Measurements from ENCODE around the gene EHD2. TPM values are rescaled to one million over a fixed set of nuclear protein-coding genes. Genes with fewer than 3 reads are reported as not detected.

EHD2 gene
- polyA plus RNA-seq, 1 donor (not counting 4 experiments of a cell fraction or from before 2014, with no cell fraction given), result 23.7 TPM

DNA sequence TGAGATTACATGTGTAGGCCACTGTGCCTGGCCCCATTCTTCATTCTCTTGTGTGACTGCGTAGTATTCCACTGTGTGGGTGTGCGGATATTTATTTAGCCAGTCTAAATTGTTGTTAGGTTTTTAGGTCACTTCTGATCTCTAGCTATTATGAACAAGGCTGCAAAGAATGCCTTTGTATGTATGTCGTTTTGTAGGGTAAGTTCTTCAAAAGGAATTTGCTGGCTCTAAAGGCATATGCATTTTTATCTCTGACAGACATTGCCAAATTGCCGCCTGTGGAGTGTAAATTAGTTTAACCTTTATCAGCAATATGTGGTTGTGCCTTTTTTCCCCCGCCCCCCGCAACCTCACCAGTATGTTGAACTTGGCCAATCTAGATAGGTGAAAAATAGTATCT is 30.3 kb upstream of the EHD2 start:
- Histone ChIP-seq H2AFZ (ENCODE audit: control insufficient read depth, low read length) (no peak overlapping the region), H4K20me1 (ENCODE audit: control insufficient read depth, extremely low read depth, insufficient read depth, low read length) (no peaks in the 10 kb centered on the region), H3K36me3 (ENCODE audit: control insufficient read depth in 2 of 2, extremely low read depth in 1 of 2, insufficient read depth in 2 of 2, low read length in 2 of 2) (peaks cover 3% of the 10 kb centered on the region in 2 experiments), H3K4me3 (ENCODE audit: control insufficient read depth in 2 of 3, extremely low read depth in 1 of 3, insufficient read depth in 2 of 3, low read depth in 1 of 3, low read length in 3 of 3) (no peak overlapping the region), H3K9me3 (ENCODE audit: control insufficient read depth, low read depth, low read length) (no peaks in the 10 kb centered on the region), H3K79me2 (ENCODE audit: control insufficient read depth, insufficient read depth, low read length) (no peaks in the 10 kb centered on the region), H3K27ac (ENCODE audit: control insufficient read depth, insufficient read depth, low read length) (no peak overlapping the region), H3K4me1 (ENCODE audit: control insufficient read depth, extremely low read depth, insufficient read depth, low read length) (no peaks in the 10 kb centered on the region), H3K4me2 (ENCODE audit: control insufficient read depth, extremely low read depth, insufficient read depth, low read depth, low read length) (no peak overlapping the region), H3K9ac (ENCODE audit: control insufficient read depth, extremely low read depth, insufficient read depth, low read length) (no peak overlapping the region), H3K9me1 (ENCODE audit: control insufficient read depth, extremely low read depth, insufficient read depth, low read length) (no peaks in the 10 kb centered on the region), H3K27me3 (ENCODE audit: control insufficient read depth, extremely low read depth, insufficient read depth, low read length) (no peaks in the 10 kb centered on the region)
- no peak for FAIRE-seq
- TF ChIP-seq, protein P1, sequence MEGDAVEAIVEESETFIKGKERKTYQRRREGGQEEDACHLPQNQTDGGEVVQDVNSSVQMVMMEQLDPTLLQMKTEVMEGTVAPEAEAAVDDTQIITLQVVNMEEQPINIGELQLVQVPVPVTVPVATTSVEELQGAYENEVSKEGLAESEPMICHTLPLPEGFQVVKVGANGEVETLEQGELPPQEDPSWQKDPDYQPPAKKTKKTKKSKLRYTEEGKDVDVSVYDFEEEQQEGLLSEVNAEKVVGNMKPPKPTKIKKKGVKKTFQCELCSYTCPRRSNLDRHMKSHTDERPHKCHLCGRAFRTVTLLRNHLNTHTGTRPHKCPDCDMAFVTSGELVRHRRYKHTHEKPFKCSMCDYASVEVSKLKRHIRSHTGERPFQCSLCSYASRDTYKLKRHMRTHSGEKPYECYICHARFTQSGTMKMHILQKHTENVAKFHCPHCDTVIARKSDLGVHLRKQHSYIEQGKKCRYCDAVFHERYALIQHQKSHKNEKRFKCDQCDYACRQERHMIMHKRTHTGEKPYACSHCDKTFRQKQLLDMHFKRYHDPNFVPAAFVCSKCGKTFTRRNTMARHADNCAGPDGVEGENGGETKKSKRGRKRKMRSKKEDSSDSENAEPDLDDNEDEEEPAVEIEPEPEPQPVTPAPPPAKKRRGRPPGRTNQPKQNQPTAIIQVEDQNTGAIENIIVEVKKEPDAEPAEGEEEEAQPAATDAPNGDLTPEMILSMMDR (optimal IDR thresholded peaks at IDR 0.05 in 1 of 3, IDR thresholded peaks at IDR 0.05 in 1 of 3, conservative IDR thresholded peaks at IDR 0.05 in 1 of 3; ENCODE audit: extremely low read depth in 1 of 3, insufficient read depth in 2 of 3, low read length in 3 of 3), result no peak
- dilution Hi-C loops (cut with MboI; ENCODE audit: extremely low pct_ligation_motif_present, low sequenced_read_pairs), result no loop called here
- no peak for DNase-seq (ENCODE audit: low read depth, low spot score)

DNA sequence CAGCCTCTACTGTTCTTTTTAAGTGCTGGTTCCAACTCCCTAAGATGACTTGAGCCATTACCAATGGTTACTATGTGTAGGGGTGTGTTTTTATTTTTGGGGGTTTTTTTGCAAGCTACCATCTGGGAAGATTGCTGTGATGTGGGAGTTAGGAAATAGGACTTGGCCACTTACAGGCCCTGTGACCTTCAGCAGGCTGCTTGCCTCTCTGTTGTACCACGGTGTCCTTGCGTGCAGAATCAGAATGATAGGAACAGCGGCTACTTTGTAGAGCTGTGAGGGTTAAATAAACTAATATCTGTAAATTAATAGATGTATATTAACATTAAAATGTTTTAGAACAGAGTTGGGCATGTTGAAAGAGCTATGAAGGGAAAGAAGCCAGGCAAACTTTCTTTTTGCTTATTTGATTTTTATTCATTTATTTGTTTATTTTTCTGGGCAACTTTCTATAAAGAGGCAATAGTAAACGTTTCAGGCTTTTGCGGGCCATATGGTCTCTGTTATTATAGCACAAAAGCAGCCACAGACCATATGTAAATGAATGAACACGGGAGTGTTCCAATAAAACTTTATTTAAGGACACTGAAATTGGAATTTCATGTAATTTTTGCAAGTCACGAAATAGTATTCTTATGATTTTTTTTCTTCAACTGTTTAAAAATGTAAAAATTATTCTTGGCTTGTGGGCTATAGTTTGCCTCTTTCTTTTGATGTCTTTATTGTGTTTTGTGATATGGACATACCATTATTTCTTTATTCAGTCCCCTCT is 26.4 kb upstream of the EHD2 start:
- H3K9me3 ChIP-seq (ENCODE audit: control insufficient read depth, low read depth, low read length), result no peaks in the 10 kb centered on the region
- no peaks in the 10 kb centered on the region for H3K79me2 ChIP-seq (ENCODE audit: control insufficient read depth, insufficient read depth, low read length)
- dilution Hi-C loops (cut with MboI; ENCODE audit: extremely low pct_ligation_motif_present, low sequenced_read_pairs), result no loop called here
- TF ChIP-seq, protein P1 (optimal IDR thresholded peaks at IDR 0.05 in 1 of 3, IDR thresholded peaks at IDR 0.05 in 1 of 3, conservative IDR thresholded peaks at IDR 0.05 in 1 of 3; ENCODE audit: extremely low read depth in 1 of 3, insufficient read depth in 2 of 3, low read length in 3 of 3), result no peak
- no peaks in the 10 kb centered on the region for H3K9me1 ChIP-seq (ENCODE audit: control insufficient read depth, extremely low read depth, insufficient read depth, low read length)
- no peak overlapping the region for H3K9ac ChIP-seq (ENCODE audit: control insufficient read depth, extremely low read depth, insufficient read depth, low read length)
- H3K36me3 ChIP-seq (ENCODE audit: control insufficient read depth in 2 of 2, extremely low read depth in 1 of 2, insufficient read depth in 2 of 2, low read length in 2 of 2), result peaks cover 0 to 3% of the 10 kb centered on the region in 2 experiments
- H3K4me1 ChIP-seq (ENCODE audit: control insufficient read depth, extremely low read depth, insufficient read depth, low read length), result no peaks in the 10 kb centered on the region
- FAIRE-seq (no peak), DNase-seq (ENCODE audit: low read depth, low spot score) (no peak)
- no peak overlapping the region for H3K27ac ChIP-seq (ENCODE audit: control insufficient read depth, insufficient read depth, low read length)
- no peak overlapping the region for H3K4me3 ChIP-seq (ENCODE audit: control insufficient read depth in 2 of 3, extremely low read depth in 1 of 3, insufficient read depth in 2 of 3, low read depth in 1 of 3, low read length in 3 of 3)
- no peaks in the 10 kb centered on the region for H3K27me3 ChIP-seq (ENCODE audit: control insufficient read depth, extremely low read depth, insufficient read depth, low read length)
- no peak overlapping the region for H2AFZ ChIP-seq (ENCODE audit: control insufficient read depth, low read length)
- H4K20me1 ChIP-seq (ENCODE audit: control insufficient read depth, extremely low read depth, insufficient read depth, low read length), result no peaks in the 10 kb centered on the region
- H3K4me2 ChIP-seq (ENCODE audit: control insufficient read depth, extremely low read depth, insufficient read depth, low read depth, low read length), result no peak overlapping the region
